GM21786 (cell line): ENCODE data around the gene P2RY11.

ENCODE experiments used
- ATAC-seq: cut with Tn5 transposase; IDR thresholded peaks from one replicate; pipeline ENCODE4 v1.9.1; 2021; ENCODE audit not compliant: unreplicated experiment

P2RY11 gene

DNA sequence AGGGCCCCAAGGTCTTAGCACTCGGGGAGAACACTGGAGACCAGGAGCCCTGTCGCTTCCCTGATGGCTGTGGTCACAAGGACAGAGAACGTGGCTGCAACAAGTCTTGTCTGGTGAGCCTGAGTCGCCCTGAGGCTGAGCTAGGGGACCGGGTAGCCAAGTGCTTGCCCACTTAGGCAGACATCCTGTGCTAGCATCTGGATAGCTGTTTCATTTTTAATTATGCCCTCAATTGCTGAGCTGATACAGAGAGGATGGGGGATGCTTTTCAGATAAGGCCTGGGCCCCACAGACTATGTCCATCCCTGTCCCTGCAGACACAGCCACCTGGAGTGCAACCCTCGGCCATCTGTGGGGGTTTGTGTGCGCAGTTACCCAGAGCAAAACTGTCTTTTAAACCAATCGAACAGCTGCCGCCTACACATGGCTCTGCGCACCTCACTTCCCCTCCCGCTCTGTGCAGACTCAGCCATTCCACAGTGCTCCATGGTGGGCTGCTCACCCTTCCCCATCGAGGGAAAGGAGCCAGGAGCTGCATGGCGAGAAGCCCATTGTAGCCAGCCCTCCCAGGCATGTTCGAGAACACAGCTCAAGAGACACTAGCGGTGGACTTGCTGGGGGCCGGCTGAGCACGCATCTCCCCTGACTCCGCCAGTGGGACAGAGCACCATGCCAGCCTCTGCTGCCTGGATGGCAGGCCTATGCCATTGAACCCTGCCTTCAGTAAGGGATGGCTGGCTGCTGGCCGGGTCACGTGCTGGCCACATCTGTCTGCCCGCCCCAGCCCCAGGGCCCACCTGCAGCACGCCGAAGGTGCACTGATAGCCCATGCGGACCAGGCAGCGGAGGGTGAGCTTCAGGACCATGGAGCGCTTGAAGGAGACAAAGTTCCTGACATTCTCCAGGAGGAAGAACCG lies 27.6 kb downstream of the P2RY11 start:
- ATAC-seq, result no peak

DNA sequence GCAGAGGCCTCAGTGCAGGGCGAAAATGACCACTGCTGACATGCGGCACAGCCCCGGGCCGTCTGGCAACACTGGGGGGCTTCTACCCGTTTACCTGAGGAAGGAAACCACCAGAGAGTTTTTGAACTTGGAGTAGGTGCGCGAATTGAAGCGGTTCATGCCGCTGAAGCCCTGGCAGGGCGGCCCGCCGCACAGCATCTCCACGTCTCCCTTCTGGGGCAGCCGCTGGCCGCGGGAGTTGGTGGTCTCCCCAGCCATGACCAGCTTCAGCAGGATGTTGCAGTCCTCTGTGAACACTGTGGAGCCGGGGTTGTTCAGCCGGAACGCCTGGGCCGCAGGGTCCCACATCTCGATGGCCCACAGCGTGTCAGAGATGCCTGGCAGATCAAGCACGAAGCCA lies 28.5 kb downstream of the P2RY11 start:
- no peak for ATAC-seq

DNA sequence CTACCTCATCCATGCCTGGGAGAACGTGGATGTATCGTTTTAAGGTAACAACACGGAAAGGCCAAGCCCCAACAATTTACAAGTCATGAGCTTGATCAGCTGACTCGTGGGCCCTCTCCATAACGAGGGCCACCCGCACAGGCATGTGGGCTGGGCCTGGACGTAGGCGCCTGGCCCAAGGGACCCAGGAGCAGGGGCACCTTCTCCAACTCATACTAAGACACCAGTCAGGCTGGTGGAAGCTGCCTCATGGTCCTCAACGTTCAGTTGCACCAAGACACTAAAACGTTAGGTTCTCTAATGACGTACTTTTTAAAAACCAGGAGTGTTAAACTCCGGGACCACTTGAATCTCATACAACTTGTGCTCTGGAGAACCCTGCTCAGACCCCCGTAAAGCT lies 30.0 kb downstream of the P2RY11 start:
- no peak for ATAC-seq

DNA sequence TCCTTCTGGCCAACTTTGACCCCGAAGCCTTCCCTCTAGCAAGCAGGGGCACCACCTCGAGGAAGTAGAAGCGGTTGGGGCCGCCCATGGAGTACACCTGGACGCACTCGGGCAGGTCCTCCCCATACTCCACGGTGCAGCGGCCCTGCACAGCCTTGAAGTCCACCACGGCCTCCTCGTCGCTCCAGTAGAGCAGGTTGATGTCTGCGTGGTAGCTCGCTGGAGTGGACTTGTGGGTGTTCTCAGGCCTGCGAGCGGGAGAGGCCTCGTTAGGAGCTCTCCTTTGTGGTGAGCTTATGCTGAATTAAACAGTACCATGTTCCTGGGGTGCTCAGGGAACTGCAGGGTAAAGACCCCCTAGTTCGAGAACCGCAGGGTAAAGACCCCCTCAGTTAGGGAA lies 30.5 kb downstream of the P2RY11 start:
- ATAC-seq, result no peak

DNA sequence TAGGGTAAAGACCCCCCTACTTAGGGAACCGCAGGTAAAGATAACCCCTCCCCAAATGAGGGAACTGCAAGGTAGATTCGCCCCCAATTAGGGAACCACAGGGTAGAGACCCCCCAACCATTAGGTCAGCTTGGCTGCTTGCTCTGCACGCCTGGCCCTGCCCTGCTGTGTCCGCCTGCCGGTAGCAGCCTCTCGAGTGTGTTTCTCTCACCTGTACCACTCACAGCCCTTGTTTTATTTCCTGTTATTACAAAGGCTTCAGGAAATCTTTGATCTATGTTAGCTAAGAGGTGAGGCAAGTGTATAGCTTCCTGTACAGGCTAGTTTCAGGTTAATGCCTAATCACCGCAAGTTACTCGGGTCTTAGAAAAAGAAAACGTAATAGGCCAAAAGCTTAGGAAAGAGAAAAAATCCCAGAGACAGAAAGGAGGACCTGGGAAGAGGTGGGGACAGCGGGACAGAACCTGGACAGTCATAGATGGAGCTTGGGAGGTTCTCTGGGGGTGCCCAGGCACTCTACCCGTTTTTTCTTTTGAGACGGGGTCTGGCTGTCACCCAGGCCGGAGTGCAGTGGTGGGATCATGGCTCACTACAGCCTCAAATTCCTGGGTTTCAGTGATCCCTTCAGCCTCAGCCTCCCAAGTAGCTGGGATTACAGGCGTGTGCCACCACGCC lies 31.3 kb downstream of the P2RY11 start:
- no peak for ATAC-seq

DNA sequence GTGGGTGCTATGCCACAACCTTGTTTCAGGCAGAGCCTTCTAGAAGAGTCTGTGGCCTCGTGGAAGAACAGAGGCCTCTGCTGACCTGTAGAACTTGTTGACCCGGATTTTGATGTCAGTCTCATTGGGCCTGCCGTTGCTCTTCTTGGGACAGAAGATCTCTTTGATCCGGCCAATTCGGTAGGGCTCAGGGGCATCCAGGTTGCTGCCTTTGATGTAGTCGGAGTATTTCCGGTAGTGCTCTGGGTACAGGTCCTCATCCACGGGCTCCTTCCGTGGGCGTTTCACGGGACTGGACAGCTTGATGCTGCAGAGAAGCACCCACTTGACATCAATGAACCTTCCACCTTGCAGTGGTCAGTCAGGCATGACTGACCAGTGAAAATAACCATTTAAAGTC lies 32.2 kb downstream of the P2RY11 start:
- ATAC-seq, result no peak

DNA sequence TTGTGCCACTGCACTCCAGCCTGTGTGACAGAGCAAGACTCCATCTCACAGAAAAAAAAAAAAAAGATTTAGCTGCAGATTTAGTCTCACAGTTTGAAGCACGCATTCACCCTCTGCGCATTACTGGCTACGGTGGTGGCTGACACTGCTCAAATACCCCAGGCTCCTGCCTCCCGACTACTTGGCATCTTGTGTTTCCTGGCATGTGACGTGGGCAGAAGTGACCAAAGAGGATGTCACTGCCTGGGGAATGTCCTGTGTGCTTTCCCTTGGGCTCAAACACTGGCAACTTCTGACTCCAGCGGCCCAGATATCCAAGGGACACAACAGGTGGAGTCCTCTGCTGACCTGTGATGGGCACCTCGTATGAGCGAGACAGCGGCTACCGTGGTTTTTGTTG lies 32.9 kb downstream of the P2RY11 start:
- ATAC-seq, result no peak

DNA sequence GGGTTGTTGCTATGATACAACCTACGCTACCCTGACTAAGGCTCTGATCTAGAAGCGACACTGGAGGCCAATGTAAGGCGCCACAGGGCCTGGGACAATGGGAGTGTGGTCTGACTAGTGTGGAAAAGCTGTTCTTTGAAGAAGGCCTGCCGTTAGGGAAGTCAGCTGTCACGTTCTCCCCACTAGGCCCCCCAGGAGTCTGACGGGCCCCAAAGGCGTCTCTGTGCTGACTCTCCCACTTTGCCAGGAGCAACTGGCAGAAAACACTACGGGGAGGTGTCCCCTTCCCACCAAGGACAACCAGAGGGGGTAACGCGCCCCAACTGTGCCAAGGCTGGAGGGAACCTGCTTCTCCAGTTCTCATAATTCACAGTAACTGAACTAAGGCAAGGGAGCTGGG lies 33.5 kb downstream of the P2RY11 start:
- ATAC-seq, result no peak

DNA sequence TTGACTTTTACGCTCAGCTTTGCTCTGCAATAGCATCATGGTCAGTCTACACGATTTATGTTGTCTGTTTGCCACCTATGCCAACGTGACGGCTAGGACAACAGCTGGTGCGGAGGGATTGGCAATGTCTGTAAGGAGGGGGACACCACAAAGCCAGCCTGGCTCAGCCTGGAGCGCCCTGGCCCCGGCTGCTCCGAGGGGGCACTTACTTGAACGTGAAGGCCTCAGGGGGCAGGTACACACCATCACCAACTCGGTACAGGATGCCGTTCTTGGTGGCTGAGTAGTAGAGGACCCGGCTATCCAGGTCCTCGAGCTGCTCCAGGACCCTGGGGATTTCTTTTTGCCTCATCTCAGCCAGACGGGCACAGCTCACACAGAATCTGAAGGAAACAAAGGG lies 34.6 kb downstream of the P2RY11 start:
- ATAC-seq, result no peak

DNA sequence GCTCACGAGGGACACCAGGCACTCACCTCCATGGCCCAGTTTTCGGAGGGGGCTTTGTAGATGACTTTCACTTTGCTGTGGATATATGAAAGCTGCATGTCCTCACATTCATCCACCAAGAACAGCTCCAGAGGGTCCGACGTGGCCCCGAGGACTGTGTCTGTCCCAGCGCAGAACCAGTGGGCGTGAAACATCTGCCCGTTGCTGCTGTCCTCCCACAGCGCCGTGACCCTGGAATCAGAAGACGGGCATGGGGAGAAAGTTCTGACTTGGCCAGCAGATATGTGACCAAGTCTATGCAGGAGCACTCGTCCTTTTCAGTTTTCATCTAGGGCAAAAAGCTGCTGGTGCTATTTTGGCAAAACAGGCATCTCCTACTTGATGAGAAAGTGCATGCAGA lies 37.9 kb downstream of the P2RY11 start:
- ATAC-seq, result no peak

DNA sequence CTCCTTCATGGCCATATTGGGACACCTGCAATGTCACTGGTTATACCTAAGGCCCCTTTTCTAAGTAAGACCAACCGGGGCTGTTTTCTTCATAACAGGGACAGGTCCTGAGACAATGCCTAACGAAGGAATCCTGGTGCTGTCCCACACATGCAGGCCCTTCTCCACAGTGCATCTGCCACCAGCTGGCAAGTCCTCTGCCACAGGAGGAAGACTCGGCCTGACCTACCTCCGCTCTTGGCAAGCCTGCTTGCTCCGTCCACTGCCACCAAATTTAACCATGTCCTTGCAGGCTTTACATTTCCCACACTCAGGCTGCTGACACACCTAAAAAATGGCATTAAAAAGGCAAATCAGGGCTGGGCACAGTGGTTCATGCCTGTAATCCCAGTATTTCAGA lies 40.0 kb downstream of the P2RY11 start:
- ATAC-seq, result no peak

DNA sequence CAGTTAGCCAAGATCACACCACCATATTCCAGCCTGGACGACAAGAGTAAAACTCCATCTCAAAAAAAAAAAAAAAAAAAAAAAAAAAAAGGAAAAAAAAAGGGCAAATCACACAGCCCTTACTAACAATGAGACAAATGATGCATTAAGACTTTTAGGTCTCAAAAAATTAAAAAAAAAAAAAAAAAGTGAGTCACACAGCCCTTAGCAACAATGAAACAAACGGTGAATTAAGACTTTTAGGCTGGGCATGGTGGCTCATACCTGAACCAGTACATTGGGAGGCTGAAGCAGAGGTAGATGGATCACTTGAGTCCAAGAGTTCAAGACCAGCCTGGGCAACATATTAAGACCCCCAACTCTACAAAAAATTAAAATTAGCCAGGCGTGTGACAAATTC lies 40.6 kb downstream of the P2RY11 start:
- ATAC-seq, result no peak

DNA sequence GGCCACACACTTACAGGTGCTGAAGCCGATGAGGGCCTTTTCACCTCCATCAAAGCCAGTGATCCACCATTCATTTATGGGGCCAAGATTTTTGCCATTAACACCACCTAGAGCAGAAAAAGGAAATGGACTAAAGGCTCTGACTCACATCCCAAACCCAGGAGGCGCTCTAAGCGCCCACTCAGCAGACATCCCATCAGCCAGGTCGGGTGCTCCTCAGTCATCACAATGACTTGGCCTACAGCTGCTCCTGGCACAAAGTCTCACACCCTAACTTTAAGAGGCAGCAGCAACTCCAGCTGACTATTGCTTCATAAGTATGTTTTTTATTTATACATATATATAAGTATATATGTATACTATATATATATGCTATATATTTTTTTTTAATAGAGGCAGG lies 44.3 kb downstream of the P2RY11 start:
- no peak for ATAC-seq

DNA sequence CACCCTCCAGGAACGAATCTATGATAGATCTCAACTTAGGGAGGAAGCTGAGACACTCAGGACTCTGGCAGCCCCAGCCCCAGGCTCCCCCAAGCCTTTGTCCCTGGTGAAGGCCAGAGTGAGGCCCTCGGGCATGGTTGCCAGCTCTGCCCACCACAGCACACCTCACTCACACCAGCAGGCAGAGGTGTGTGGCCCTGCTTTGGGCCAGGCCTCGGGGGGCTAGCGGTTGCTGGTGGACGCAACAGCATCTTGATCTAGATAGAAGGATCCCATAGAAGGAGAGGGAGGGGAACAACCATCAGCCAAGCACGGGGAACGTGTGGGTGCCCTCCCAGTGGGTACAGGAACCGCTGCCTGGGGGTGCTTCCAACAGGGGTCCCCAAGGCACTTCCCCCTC lies 46.6 kb downstream of the P2RY11 start:
- no peak for ATAC-seq

DNA sequence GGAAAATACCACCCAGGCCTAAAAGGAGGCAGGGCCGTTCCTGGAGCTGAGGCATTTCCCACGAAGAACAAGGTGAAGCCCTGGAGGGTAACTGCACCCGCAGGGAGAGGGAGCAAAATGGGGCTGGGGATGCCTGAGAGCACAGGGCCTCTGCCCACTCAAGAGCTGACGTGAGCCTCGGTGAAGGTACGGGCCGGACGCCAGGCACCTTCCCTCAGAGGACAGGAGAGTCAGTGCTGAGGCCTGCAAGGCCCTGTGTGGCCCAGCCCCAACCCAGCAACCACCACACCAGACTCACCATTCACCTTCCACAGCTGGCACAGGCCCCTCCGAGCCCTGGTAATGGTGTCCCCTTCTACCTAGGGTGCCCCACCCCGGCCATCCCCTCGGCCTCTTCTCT lies 47.0 kb downstream of the P2RY11 start:
- no peak for ATAC-seq

DNA sequence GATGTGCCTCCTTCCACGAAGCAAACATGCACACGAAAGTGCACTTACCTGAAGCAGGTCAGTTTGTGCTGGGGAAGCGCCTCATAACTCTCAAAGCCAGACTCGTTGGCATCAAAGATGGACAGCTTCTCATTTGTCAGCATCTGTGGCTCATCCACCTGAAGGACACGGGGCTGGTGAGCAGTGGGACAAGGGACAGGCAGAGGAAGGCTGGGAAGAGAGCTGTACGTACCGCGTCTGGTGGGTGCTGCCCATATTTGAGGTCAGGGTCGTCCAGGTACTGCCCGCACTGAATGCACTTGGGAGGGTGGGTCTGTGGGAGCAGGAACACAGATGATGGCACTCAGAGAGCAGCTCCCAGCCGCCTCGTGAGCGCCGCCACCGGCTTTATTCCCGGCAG lies 48.1 kb downstream of the P2RY11 start:
- ATAC-seq, result no peak

DNA sequence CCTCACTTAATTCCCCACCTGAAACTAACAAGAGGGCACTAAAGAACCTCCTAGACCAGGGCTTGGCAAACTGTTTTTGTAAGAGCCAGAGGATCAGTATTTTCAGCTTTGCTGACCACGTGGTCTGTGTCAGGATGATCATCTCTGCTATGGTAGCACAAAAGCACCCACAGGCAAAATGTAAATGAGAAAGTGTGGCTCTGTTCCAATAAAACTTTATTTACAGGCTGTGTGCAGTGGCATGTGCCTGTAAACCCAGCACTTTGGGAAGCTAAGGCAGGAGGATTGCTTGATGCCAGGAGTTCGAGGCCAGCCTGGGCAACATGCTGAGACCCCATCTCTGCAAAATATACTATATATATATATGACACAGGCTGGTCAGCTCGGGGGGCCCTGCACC lies 52.0 kb downstream of the P2RY11 start:
- no peak for ATAC-seq
